Forelimb muscle (tissue), 1 donor: ENCODE data around the gene ZC3H13. TPM values are rescaled to one million over a fixed set of nuclear protein-coding genes. Genes with fewer than 3 reads are reported as not detected.

Experiments used
- polyA plus RNA-seq: library from polyadenylated mRNA; unstranded; fragments of 120-200 nt; gene quantifications from one replicate; pipeline ENCODE4 v1.2.1, GENCODE V29; 2013; ENCODE audit not compliant: insufficient read length

ZC3H13 gene
- polyA plus RNA-seq, 1 donor: 33.9 TPM

Other genes starting within 250 kb of the ZC3H13 start
- 0.33 TPM for gene SIAH3, start 201.0 kb downstream of the ZC3H13 start, polyA plus RNA-seq
- 0.11 TPM for gene CPB2, start 52.3 kb upstream of the ZC3H13 start, polyA plus RNA-seq
- 9.1 TPM for gene LCP1, start 129.4 kb upstream of the ZC3H13 start, polyA plus RNA-seq
- gene LRRC63, start 159.2 kb upstream of the ZC3H13 start, polyA plus RNA-seq: 0.11 TPM